Measurements from ENCODE around the gene AIP. TPM values are rescaled to one million over a fixed set of nuclear protein-coding genes. Genes with fewer than 3 reads are reported as not detected.

Gene AIP
- 51.3 TPM for total RNA-seq
- long read RNA-seq, transcript AIP-201 (6 exons, 1,221 nt) = major isoform, 113 of 121 reads
- long read RNA-seq, partial matches to known transcripts = 5 of 121 reads
- long read RNA-seq, other reads (novel, unspliced or antisense) = 3 of 121 reads

GRCh38 chr11:67482827-67483798, at the start of gene AIP:
Gene AIP, plus strand, starts transcription at chr11:67483026. Its CDS starts 133 bp downstream, at chr11:67483159.
- DNase-seq (peak; percentile 97), ATAC-seq (peak; percentile 99)
- intact Hi-C loops (cut with micrococcal nuclease) = no loop called here

GRCh38 chr11:67433536-67434394, 49.1 kb upstream of the AIP start:
- no peak for DNase-seq
- intact Hi-C loops (cut with micrococcal nuclease) = no loop called here
- no peak for ATAC-seq

- no peak for DNase-seq
- no peak for ATAC-seq
- intact Hi-C loops (cut with micrococcal nuclease) = no loop called here
Observed at GRCh38 chr11:67434395-67434881, 48.4 kb upstream of the AIP start.

- ATAC-seq (no peak), DNase-seq (no peak)
- intact Hi-C loops (cut with micrococcal nuclease) = no loop called here
Observed at GRCh38 chr11:67435031-67435726, 47.6 kb upstream of the AIP start.

GRCh38 chr11:67435727-67436458, 46.9 kb upstream of the AIP start:
- ATAC-seq (no peak), DNase-seq (no peak)
- intact Hi-C loops (cut with micrococcal nuclease) = no loop called here

GRCh38 chr11:67436459-67437081, 46.3 kb upstream of the AIP start:
- intact Hi-C loops (cut with micrococcal nuclease) = no loop called here
- peak; percentile 2 for ATAC-seq
- DNase-seq = no peak

GRCh38 chr11:67437082-67437808, 45.6 kb upstream of the AIP start, which contains the start of gene PTPRCAP:
Gene PTPRCAP, minus strand, starts transcription at chr11:67437682. Its CDS starts 63 bp downstream, at chr11:67437619.
- DNase-seq (no peak), ATAC-seq (peak; percentile 4)
- intact Hi-C loops (cut with micrococcal nuclease) = no loop called here

- DNase-seq (no peak), ATAC-seq (no peak)
- intact Hi-C loops (cut with micrococcal nuclease) = no loop called here
Observed at GRCh38 chr11:67437809-67438157, 45.0 kb upstream of the AIP start.

GRCh38 chr11:67438158-67438902, 44.5 kb upstream of the AIP start:
- peak; percentile 58 for DNase-seq
- intact Hi-C loops (cut with micrococcal nuclease) = no loop called here
- no peak for ATAC-seq

- DNase-seq = peak; percentile 60
- intact Hi-C loops (cut with micrococcal nuclease) = no loop called here
- ATAC-seq = no peak
Observed at GRCh38 chr11:67439321-67440228, 43.3 kb upstream of the AIP start.

GRCh38 chr11:67440229-67441097, 42.4 kb upstream of the AIP start:
- no peak for ATAC-seq
- DNase-seq = no peak
- intact Hi-C loops (cut with micrococcal nuclease) = no loop called here

GRCh38 chr11:67441098-67441563, 41.7 kb upstream of the AIP start:
- ATAC-seq = no peak
- DNase-seq = no peak
- intact Hi-C loops (cut with micrococcal nuclease) = no loop called here

- intact Hi-C loops (cut with micrococcal nuclease) = no loop called here
- DNase-seq (no peak), ATAC-seq (no peak)
Observed at GRCh38 chr11:67441731-67442351, 41.0 kb upstream of the AIP start.
